ENCODE measurements around the gene ANKS3.

Gene ANKS3

GRCh38 chr16:4755687-4756086 lies 21.6 kb upstream of the ANKS3 start:
- Histone ChIP-seq H3K4me1 (peaks cover 8% of the 10 kb centered on the region), H3K9me3 (peaks cover 13% of the 10 kb centered on the region; the same call in 1 of the 2 replicates), H3K9ac (no peak overlapping the region), H4K20me1 (peaks cover 41% of the 10 kb centered on the region), H3K4me2 (no peak overlapping the region), H3K27me3 (no peaks in the 10 kb centered on the region), H3K4me3 (no peak overlapping the region), H3K36me3 (peaks cover 100% of the 10 kb centered on the region), H3K27ac (no peak overlapping the region)
- no peak for TF ChIP-seq Cebpa-rat (IDR thresholded peaks at IDR 0.05)

GRCh38 chr16:4754865-4755264 lies 20.8 kb upstream of the ANKS3 start:
- H3K4me3 ChIP-seq: no peak overlapping the region
- H3K36me3 ChIP-seq: peaks cover 99% of the 10 kb centered on the region
- peaks cover 37% of the 10 kb centered on the region for H4K20me1 ChIP-seq
- peaks cover 13% of the 10 kb centered on the region; the same call in 1 of the 2 replicates for H3K9me3 ChIP-seq
- TF ChIP-seq Cebpa-rat (IDR thresholded peaks at IDR 0.05): no peak
- no peak overlapping the region for H3K4me2 ChIP-seq
- H3K9ac ChIP-seq: no peak overlapping the region
- no peak overlapping the region for H3K27ac ChIP-seq
- H3K4me1 ChIP-seq: peaks cover 12% of the 10 kb centered on the region
- no peaks in the 10 kb centered on the region for H3K27me3 ChIP-seq

- Histone ChIP-seq H3K27ac (no peak overlapping the region), H3K9ac (no peak overlapping the region), H3K36me3 (peaks cover 85% of the 10 kb centered on the region), H3K27me3 (no peaks in the 10 kb centered on the region), H4K20me1 (peaks cover 39% of the 10 kb centered on the region), H3K4me2 (no peak overlapping the region), H3K4me3 (no peak overlapping the region), H3K4me1 (peaks cover 28% of the 10 kb centered on the region), H3K9me3 (peaks cover 13% of the 10 kb centered on the region; the same call in 1 of the 2 replicates)
- TF ChIP-seq Cebpa-rat (IDR thresholded peaks at IDR 0.05): no peak
Observed at GRCh38 chr16:4753227-4753626, 19.2 kb upstream of the ANKS3 start.

GRCh38 chr16:4752351-4753100 lies 18.5 kb upstream of the ANKS3 start:
- H3K27ac ChIP-seq: 0 out of 2 replicates have a peak overlapping the region, but pooled peaks have one; percentile 26
- H3K4me1 ChIP-seq: peaks cover 35% of the 10 kb centered on the region
- H3K9me3 ChIP-seq: peaks cover 13% of the 10 kb centered on the region; the same call in 1 of the 2 replicates
- H3K36me3 ChIP-seq: peaks cover 78% of the 10 kb centered on the region
- peak overlapping the region; percentile 29; the same call in 1 of the 2 replicates for H3K9ac ChIP-seq
- peak overlapping the region; percentile 20; the same call in 1 of the 2 replicates for H3K4me2 ChIP-seq
- no peaks in the 10 kb centered on the region for H3K27me3 ChIP-seq
- H4K20me1 ChIP-seq: peaks cover 39% of the 10 kb centered on the region
- no peak for TF ChIP-seq Cebpa-rat (IDR thresholded peaks at IDR 0.05)
- H3K4me3 ChIP-seq: no peak overlapping the region

- TF ChIP-seq Cebpa-rat (IDR thresholded peaks at IDR 0.05): no peak
- peaks cover 51% of the 10 kb centered on the region for H3K4me1 ChIP-seq
- no peaks in the 10 kb centered on the region for H3K27me3 ChIP-seq
- H3K4me2 ChIP-seq: no peak overlapping the region
- peaks cover 62% of the 10 kb centered on the region for H3K36me3 ChIP-seq
- peaks cover 44% of the 10 kb centered on the region for H4K20me1 ChIP-seq
- no peak overlapping the region for H3K27ac ChIP-seq
- no peak overlapping the region for H3K4me3 ChIP-seq
- no peak overlapping the region for H3K9ac ChIP-seq
- peaks cover 12% of the 10 kb centered on the region; the same call in 1 of the 2 replicates for H3K9me3 ChIP-seq
Observed at GRCh38 chr16:4750896-4751295, 16.8 kb upstream of the ANKS3 start.

GRCh38 chr16:4749700-4750257 lies 15.7 kb upstream of the ANKS3 start:
- H3K36me3 ChIP-seq: peaks cover 50% of the 10 kb centered on the region
- 0 out of 2 replicates have a peak, but pooled peaks cover 1% of the 10 kb centered on the region for H3K9me3 ChIP-seq
- peaks cover 44% of the 10 kb centered on the region for H4K20me1 ChIP-seq

GRCh38 chr16:4748682-4749411 lies 14.8 kb upstream of the ANKS3 start:
- peaks cover 59% of the 10 kb centered on the region for H3K4me1 ChIP-seq
- H3K4me3 ChIP-seq: no peak overlapping the region
- H3K4me2 ChIP-seq: peak overlapping the region; percentile 86
- H3K27me3 ChIP-seq: no peaks in the 10 kb centered on the region
- TF ChIP-seq Cebpa-rat (IDR thresholded peaks at IDR 0.05): no peak
- peak overlapping the region; percentile 49 for H3K9ac ChIP-seq
- H3K36me3 ChIP-seq: peaks cover 41% of the 10 kb centered on the region
- peaks cover 41% of the 10 kb centered on the region for H4K20me1 ChIP-seq
- H3K27ac ChIP-seq: peak overlapping the region; percentile 60
- H3K9me3 ChIP-seq: no peaks in the 10 kb centered on the region

More at GRCh38 chr16:4749700-4750257, 15.7 kb upstream of the ANKS3 start:
- peak overlapping the region; percentile 36 for H3K4me2 ChIP-seq
- no peak overlapping the region for H3K27ac ChIP-seq
- TF ChIP-seq Cebpa-rat (IDR thresholded peaks at IDR 0.05): no peak
- H3K4me3 ChIP-seq: no peak overlapping the region
- peaks cover 59% of the 10 kb centered on the region for H3K4me1 ChIP-seq
- H3K27me3 ChIP-seq: no peaks in the 10 kb centered on the region
- no peak overlapping the region for H3K9ac ChIP-seq

GRCh38 chr16:4747906-4748681 lies 14.0 kb upstream of the ANKS3 start:
- peak overlapping the region; percentile 49 for H3K9ac ChIP-seq
- H3K27me3 ChIP-seq: no peaks in the 10 kb centered on the region
- peak overlapping the region; percentile 22; the same call in 1 of the 2 replicates for H3K4me3 ChIP-seq
- peak overlapping the region; percentile 60 for H3K27ac ChIP-seq
- peak overlapping the region; percentile 86 for H3K4me2 ChIP-seq
- H3K4me1 ChIP-seq: peaks cover 66% of the 10 kb centered on the region
- no peak for TF ChIP-seq Cebpa-rat (IDR thresholded peaks at IDR 0.05)
- peaks cover 34% of the 10 kb centered on the region for H3K36me3 ChIP-seq
- no peaks in the 10 kb centered on the region for H3K9me3 ChIP-seq
- H4K20me1 ChIP-seq: peaks cover 33% of the 10 kb centered on the region

- Histone ChIP-seq H3K4me3 (peak overlapping the region; percentile 22; the same call in 1 of the 2 replicates), H3K9me3 (no peaks in the 10 kb centered on the region), H3K27ac (peak overlapping the region; percentile 60), H3K27me3 (no peaks in the 10 kb centered on the region), H3K4me2 (peak overlapping the region; percentile 86), H4K20me1 (peaks cover 23% of the 10 kb centered on the region; the same call in 1 of the 2 replicates), H3K9ac (peak overlapping the region; percentile 49), H3K4me1 (peaks cover 62% of the 10 kb centered on the region), H3K36me3 (peaks cover 24% of the 10 kb centered on the region)
- TF ChIP-seq Cebpa-rat (IDR thresholded peaks at IDR 0.05): no peak
Observed at GRCh38 chr16:4746991-4747574, 13.0 kb upstream of the ANKS3 start.

Measured in BLaER1 (cell line).